ES-I3 (cell line): Measurements from ENCODE around the gene MOK.

Experiments used
- H3K36me3 ChIP-seq: 2 replicates; pipeline ENCODE4 v1.6.1; 2013; ENCODE audit warnings: mild to moderate bottlenecking, low read length, control low read depth, moderate library complexity; ENCODE audit not compliant: insufficient read depth
- H3K4me1 ChIP-seq: 2 replicates; pipeline ENCODE4 v1.6.1; 2013; ENCODE audit warnings: mild to moderate bottlenecking, control low read depth, low read length; ENCODE audit not compliant: insufficient read depth
- H3K9ac ChIP-seq: 2 replicates; pipeline ENCODE4 v1.6.1; 2013; ENCODE audit warnings: low read depth, mild to moderate bottlenecking, low read length, moderate library complexity
- H3K9me3 ChIP-seq: 2 replicates; pipeline ENCODE4 v1.6.1; 2013; ENCODE audit warnings: mild to moderate bottlenecking, low read length, moderate library complexity; ENCODE audit not compliant: control insufficient read depth, insufficient read depth

The MOK gene

DNA sequence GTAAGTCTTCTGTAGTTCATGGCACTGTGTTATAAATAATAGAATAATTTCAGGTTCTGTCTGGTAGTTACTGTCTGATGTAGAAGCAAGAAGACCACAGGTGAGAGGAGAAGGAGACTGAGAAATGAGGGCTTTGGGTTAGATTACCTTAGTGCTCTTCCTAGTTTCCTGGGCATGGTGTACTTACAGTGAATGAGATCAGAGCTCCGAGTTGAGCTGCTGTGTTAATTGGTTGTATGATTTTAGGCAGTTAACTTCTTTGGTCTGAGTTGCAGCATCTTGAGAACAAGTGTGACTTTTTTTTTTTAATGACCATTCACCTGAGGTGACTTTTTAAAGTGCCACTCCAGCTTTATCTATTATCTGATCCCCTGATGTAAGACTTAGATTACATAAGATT lies 123.8 kb downstream of the MOK start:
- no peaks in the 10 kb centered on the region for H3K9me3 ChIP-seq
- H3K9ac ChIP-seq, result no peak overlapping the region
- H3K36me3 ChIP-seq, result no peaks in the 10 kb centered on the region; the same call in 1 of the 2 replicates
- H3K4me1 ChIP-seq, result peaks cover 12% of the 10 kb centered on the region

- Histone ChIP-seq H3K4me1 (peaks cover 12% of the 10 kb centered on the region), H3K36me3 (no peaks in the 10 kb centered on the region; the same call in 1 of the 2 replicates), H3K9ac (no peak overlapping the region), H3K9me3 (no peaks in the 10 kb centered on the region)
Measured at GRCh38 chr14:102180248-102180998, 124.5 kb downstream of the MOK start.
